ENCODE results near the gene MPV17.

MPV17 gene

DNA sequence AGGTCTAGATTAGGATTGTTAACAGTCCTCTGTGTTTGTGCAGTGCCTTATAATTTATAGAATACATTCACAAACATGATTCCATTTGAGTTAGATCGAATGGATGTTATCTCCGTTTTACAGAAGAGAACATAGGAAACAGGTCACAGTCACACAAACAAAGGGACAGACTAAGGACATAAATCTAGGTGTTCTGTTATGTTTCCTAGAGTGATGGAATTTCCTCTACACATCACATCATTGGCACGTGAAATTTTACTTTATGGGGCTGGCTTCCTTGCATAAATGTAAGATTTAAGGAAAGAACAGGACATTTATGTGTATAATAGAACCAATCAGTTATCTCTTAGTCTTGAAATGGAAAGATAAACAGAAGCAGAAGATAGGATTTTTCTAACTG lies 34.3 kb downstream of the MPV17 start:
- no peaks in the 10 kb centered on the region for H3K79me2 ChIP-seq (ENCODE audit: control insufficient read depth, low read length)
- no peaks in the 10 kb centered on the region for H3K27me3 ChIP-seq (ENCODE audit: control insufficient read depth, low read length)
- no peak overlapping the region for H3K27ac ChIP-seq (ENCODE audit: low read depth, low read length)
- H3K4me1 ChIP-seq (ENCODE audit: control insufficient read depth, low read length), result peaks cover 49% of the 10 kb centered on the region
- TF ChIP-seq EZH2phosphoT487 (IDR thresholded peaks at IDR 0.05; ENCODE audit: borderline replicate concordance, low read length), result no peak
- TF ChIP-seq, protein P1, sequence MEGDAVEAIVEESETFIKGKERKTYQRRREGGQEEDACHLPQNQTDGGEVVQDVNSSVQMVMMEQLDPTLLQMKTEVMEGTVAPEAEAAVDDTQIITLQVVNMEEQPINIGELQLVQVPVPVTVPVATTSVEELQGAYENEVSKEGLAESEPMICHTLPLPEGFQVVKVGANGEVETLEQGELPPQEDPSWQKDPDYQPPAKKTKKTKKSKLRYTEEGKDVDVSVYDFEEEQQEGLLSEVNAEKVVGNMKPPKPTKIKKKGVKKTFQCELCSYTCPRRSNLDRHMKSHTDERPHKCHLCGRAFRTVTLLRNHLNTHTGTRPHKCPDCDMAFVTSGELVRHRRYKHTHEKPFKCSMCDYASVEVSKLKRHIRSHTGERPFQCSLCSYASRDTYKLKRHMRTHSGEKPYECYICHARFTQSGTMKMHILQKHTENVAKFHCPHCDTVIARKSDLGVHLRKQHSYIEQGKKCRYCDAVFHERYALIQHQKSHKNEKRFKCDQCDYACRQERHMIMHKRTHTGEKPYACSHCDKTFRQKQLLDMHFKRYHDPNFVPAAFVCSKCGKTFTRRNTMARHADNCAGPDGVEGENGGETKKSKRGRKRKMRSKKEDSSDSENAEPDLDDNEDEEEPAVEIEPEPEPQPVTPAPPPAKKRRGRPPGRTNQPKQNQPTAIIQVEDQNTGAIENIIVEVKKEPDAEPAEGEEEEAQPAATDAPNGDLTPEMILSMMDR (IDR thresholded peaks at IDR 0.05; ENCODE audit: low read depth, low read length, poor library complexity, severe bottlenecking), result no peak
- H3K9me3 ChIP-seq (ENCODE audit: control insufficient read depth, insufficient read depth, low read length), result no peaks in the 10 kb centered on the region
- no peaks in the 10 kb centered on the region for H3K9me2 ChIP-seq (replicated peaks; ENCODE audit: control insufficient read depth, low read length)
- H4K20me1 ChIP-seq (ENCODE audit: control insufficient read depth, insufficient read depth, low read depth, low read length), result no peaks in the 10 kb centered on the region
- no peaks in the 10 kb centered on the region for H3K36me3 ChIP-seq (ENCODE audit: control insufficient read depth, low read length)
- H3K4me2 ChIP-seq (ENCODE audit: low read length), result no peak overlapping the region
- H3F3A ChIP-seq (ENCODE audit: control insufficient read depth, insufficient read depth), result 0 out of 2 replicates have a peak, but pooled peaks cover 2% of the 10 kb centered on the region
- H3K4me3 ChIP-seq (ENCODE audit: low read length), result no peak overlapping the region

DNA sequence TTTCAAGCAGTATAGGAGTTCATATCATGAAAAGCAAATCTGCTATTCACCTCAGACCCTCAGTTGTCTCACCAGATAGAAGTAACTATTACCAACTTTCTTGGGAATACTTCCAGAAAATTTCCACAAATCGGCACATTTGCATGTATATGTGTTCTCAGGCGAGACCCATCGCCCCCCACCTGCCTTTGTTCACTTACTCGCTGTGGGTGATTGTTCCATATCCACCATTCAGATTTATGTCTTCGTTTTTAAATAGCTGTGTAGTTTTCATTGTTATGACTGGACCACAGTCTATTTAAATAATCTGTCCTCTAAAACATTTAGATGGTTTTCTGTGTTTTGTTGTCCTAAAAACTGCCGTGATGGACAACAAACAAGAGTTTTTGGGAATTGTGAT lies 37.4 kb downstream of the MPV17 start:
- H3K9me2 ChIP-seq (replicated peaks; ENCODE audit: control insufficient read depth, low read length), result no peaks in the 10 kb centered on the region
- TF ChIP-seq, protein P1 (IDR thresholded peaks at IDR 0.05; ENCODE audit: low read depth, low read length, poor library complexity, severe bottlenecking), result no peak
- no peak for TF ChIP-seq EZH2phosphoT487 (IDR thresholded peaks at IDR 0.05; ENCODE audit: borderline replicate concordance, low read length)
- H3F3A ChIP-seq (ENCODE audit: control insufficient read depth, insufficient read depth), result 0 out of 2 replicates have a peak, but pooled peaks cover 2% of the 10 kb centered on the region
- H3K27ac ChIP-seq (ENCODE audit: low read depth, low read length), result no peak overlapping the region
- no peaks in the 10 kb centered on the region for H4K20me1 ChIP-seq (ENCODE audit: control insufficient read depth, insufficient read depth, low read depth, low read length)
- no peaks in the 10 kb centered on the region for H3K27me3 ChIP-seq (ENCODE audit: control insufficient read depth, low read length)
- H3K9me3 ChIP-seq (ENCODE audit: control insufficient read depth, insufficient read depth, low read length), result no peaks in the 10 kb centered on the region
- no peaks in the 10 kb centered on the region for H3K79me2 ChIP-seq (ENCODE audit: control insufficient read depth, low read length)
- peaks cover 20% of the 10 kb centered on the region for H3K4me1 ChIP-seq (ENCODE audit: control insufficient read depth, low read length)
- H3K4me3 ChIP-seq (ENCODE audit: low read length), result no peak overlapping the region
- H3K4me2 ChIP-seq (ENCODE audit: low read length), result no peak overlapping the region
- no peaks in the 10 kb centered on the region for H3K36me3 ChIP-seq (ENCODE audit: control insufficient read depth, low read length)

DNA sequence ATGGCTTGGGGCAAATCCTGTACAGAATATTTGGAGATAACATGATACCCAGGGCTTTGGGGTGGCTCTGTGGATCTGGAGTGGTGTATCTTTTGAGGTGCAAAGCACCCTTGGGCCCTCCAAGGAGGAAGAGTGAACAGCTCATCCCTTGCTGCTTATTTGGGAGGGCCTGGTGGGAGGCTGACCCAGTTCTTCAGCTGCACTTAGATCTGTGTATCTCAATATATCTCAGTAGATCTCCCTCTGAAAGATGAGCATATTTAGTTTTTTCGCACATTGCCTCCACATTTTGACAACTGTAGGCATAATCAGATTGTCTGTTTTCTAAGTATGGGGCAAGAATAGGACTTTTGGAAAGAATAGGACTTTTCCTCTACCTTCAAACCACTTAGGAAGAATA lies 37.9 kb downstream of the MPV17 start:
- no peaks in the 10 kb centered on the region for H3K27me3 ChIP-seq (ENCODE audit: control insufficient read depth, low read length)
- H3K9me3 ChIP-seq (ENCODE audit: control insufficient read depth, insufficient read depth, low read length), result no peaks in the 10 kb centered on the region
- no peaks in the 10 kb centered on the region for H3K9me2 ChIP-seq (replicated peaks; ENCODE audit: control insufficient read depth, low read length)
- H4K20me1 ChIP-seq (ENCODE audit: control insufficient read depth, insufficient read depth, low read depth, low read length), result no peaks in the 10 kb centered on the region
- TF ChIP-seq EZH2phosphoT487 (IDR thresholded peaks at IDR 0.05; ENCODE audit: borderline replicate concordance, low read length), result no peak
- TF ChIP-seq, protein P1 (IDR thresholded peaks at IDR 0.05; ENCODE audit: low read depth, low read length, poor library complexity, severe bottlenecking), result no peak
- H3K4me3 ChIP-seq (ENCODE audit: low read length), result no peak overlapping the region
- no peak overlapping the region for H3K27ac ChIP-seq (ENCODE audit: low read depth, low read length)
- H3F3A ChIP-seq (ENCODE audit: control insufficient read depth, insufficient read depth), result 0 out of 2 replicates have a peak, but pooled peaks cover 2% of the 10 kb centered on the region
- H3K36me3 ChIP-seq (ENCODE audit: control insufficient read depth, low read length), result no peaks in the 10 kb centered on the region
- peaks cover 18% of the 10 kb centered on the region for H3K4me1 ChIP-seq (ENCODE audit: control insufficient read depth, low read length)
- H3K79me2 ChIP-seq (ENCODE audit: control insufficient read depth, low read length), result no peaks in the 10 kb centered on the region
- no peak overlapping the region for H3K4me2 ChIP-seq (ENCODE audit: low read length)
